WTC11 (cell line): Measurements from ENCODE around the gene TCF7.
"Not testable (repeated sequence)": the region's sequence is repeated elsewhere in the genome, so short reads cannot be mapped to it uniquely, and the experiment has no call there.

Source experiments
- ATF6 ChIP-seq: sonication (generic); formaldehyde crosslinking; IDR thresholded peaks from 2 replicates; pipeline ENCODE4 v1.8.1; 2023; ENCODE audit warnings: mild to moderate bottlenecking, missing genetic modification reagents
- CREB1 ChIP-seq: sonication (generic); formaldehyde crosslinking; IDR thresholded peaks from 2 replicates; pipeline ENCODE4 v1.8.0; 2023; ENCODE audit warnings: mild to moderate bottlenecking, missing genetic modification reagents
- CREM ChIP-seq: sonication (generic); formaldehyde crosslinking; IDR thresholded peaks from 2 replicates; pipeline ENCODE4 v1.8.1; 2022; ENCODE audit warnings: mild to moderate bottlenecking, missing genetic modification reagents, moderate library complexity
- CTCF ChIP-seq: fragments of 200-600 bp; IDR thresholded peaks from 2 replicates; pipeline ENCODE4 v1.8.0; 2022; ENCODE audit warnings: antibody characterized with exemption
- IRF2 ChIP-seq: sonication (generic); formaldehyde crosslinking; IDR thresholded peaks from 2 replicates; pipeline ENCODE4 v1.8.0; 2022; ENCODE audit warnings: low read depth, missing genetic modification reagents, borderline replicate concordance
- NFYB ChIP-seq: sonication (generic); formaldehyde crosslinking; conservative IDR thresholded peaks from 2 replicates; pipeline ENCODE4 v1.8.0; 2022; ENCODE audit warnings: low read depth, missing genetic modification reagents
- NR1H2 ChIP-seq: sonication (generic); formaldehyde crosslinking; IDR thresholded peaks from 2 replicates; pipeline ENCODE4 v1.9.0; 2021; ENCODE audit warnings: mild to moderate bottlenecking, moderate library complexity, missing genetic modification reagents
- NR2C2 ChIP-seq: sonication (generic); formaldehyde crosslinking; IDR thresholded peaks from 2 replicates; pipeline ENCODE4 v1.8.0; 2022; ENCODE audit warnings: mild to moderate bottlenecking, missing genetic modification reagents
- NR3C1 ChIP-seq: sonication (generic); formaldehyde crosslinking; conservative IDR thresholded peaks from 2 replicates; pipeline ENCODE4 v1.8.1; 2023; ENCODE audit warnings: low read depth, mild to moderate bottlenecking, missing genetic modification reagents
- USF1 ChIP-seq: sonication (generic); formaldehyde crosslinking; IDR thresholded peaks from 2 replicates; pipeline ENCODE4 v1.8.0; 2022; ENCODE audit warnings: mild to moderate bottlenecking, missing genetic modification reagents
- ZNF219 ChIP-seq: sonication (generic); formaldehyde crosslinking; IDR thresholded peaks from 2 replicates; pipeline ENCODE4 v1.8.0; 2023; ENCODE audit warnings: missing genetic modification reagents, mild to moderate bottlenecking, borderline replicate concordance
- ZNF317 ChIP-seq: sonication (generic); formaldehyde crosslinking; IDR thresholded peaks from 2 replicates; pipeline ENCODE4 v1.8.1; 2023; ENCODE audit warnings: low read depth, mild to moderate bottlenecking, moderate library complexity, missing genetic modification reagents, borderline replicate concordance

GRCh38 chr5:134152173-134152832 lies 37.8 kb downstream of the TCF7 start:
- TF ChIP-seq IRF2 (CRISPR knock-in tag); NR3C1 (CRISPR knock-in tag); CTCF; NFYB (CRISPR knock-in tag); ATF6 (CRISPR knock-in tag); USF1 (CRISPR knock-in tag); CREB1 (CRISPR knock-in tag); CREM (CRISPR knock-in tag); ZNF317 (CRISPR knock-in tag); ZNF219; NR2C2 (CRISPR knock-in tag); NR1H2 (CRISPR knock-in tag): not testable (repeated sequence)
